GM06990 (cell line): ENCODE measurements around the gene AFF3.

ENCODE experiments used
- DNase-seq: peaks from one replicate; pipeline ENCODE4 v3.0.0-alpha.2; 2011; ENCODE audit not compliant: insufficient read length; ENCODE audit errors: extremely low read depth
- H3K27me3 ChIP-seq: replicated peaks from 2 replicates; pipeline ENCODE4 v1.6.0; 2011; ENCODE audit warnings: low read length; ENCODE audit not compliant: control insufficient read depth, insufficient read depth
- H3K36me3 ChIP-seq: 2 replicates; pipeline ENCODE4 v1.5.1; 2011; ENCODE audit warnings: low read length; ENCODE audit not compliant: control insufficient read depth, insufficient read depth
- H3K4me3 ChIP-seq: replicated peaks from 2 replicates; pipeline ENCODE4 v1.5.1; 2011; ENCODE audit warnings: low read depth, mild to moderate bottlenecking, control low read depth, low read length
- CTCF ChIP-seq: IDR thresholded peaks from 2 replicates; pipeline ENCODE4 v1.5.1; 2011; ENCODE audit warnings: low read length, control low read depth, mild to moderate bottlenecking, inconsistent platforms; ENCODE audit not compliant: insufficient read depth, poor library complexity, severe bottlenecking

The AFF3 gene

GRCh38 chr2:99977966-99978365 lies 164.4 kb downstream of the AFF3 start:
- H3K27me3 ChIP-seq, result no peaks in the 10 kb centered on the region; the same call in 1 of the 2 replicates
- no peak for DNase-seq
- no peak overlapping the region for H3K4me3 ChIP-seq
- H3K36me3 ChIP-seq, result no peaks in the 10 kb centered on the region
- TF ChIP-seq CTCF, result no peak

- no peak for TF ChIP-seq CTCF
- no peak overlapping the region for H3K4me3 ChIP-seq
- no peaks in the 10 kb centered on the region for H3K27me3 ChIP-seq
- H3K36me3 ChIP-seq, result no peaks in the 10 kb centered on the region
- no peak for DNase-seq
These were observed 167.0 kb downstream of the AFF3 start for GRCh38 chr2:99975386-99975785.

- DNase-seq, result no peak
- no peaks in the 10 kb centered on the region for H3K36me3 ChIP-seq
- H3K4me3 ChIP-seq, result no peak overlapping the region
- no peak for TF ChIP-seq CTCF
- no peaks in the 10 kb centered on the region for H3K27me3 ChIP-seq
These were observed 167.6 kb downstream of the AFF3 start for GRCh38 chr2:99974682-99975375.

- TF ChIP-seq CTCF, result no peak
- H3K36me3 ChIP-seq, result no peaks in the 10 kb centered on the region
- no peak overlapping the region for H3K4me3 ChIP-seq
- DNase-seq, result peak; percentile 43
- H3K27me3 ChIP-seq, result no peaks in the 10 kb centered on the region
These were observed 168.1 kb downstream of the AFF3 start for GRCh38 chr2:99974275-99974674.

GRCh38 chr2:99971326-99971900 lies 171.0 kb downstream of the AFF3 start:
- TF ChIP-seq CTCF, result no peak
- H3K36me3 ChIP-seq, result no peaks in the 10 kb centered on the region
- DNase-seq, result no peak
- no peaks in the 10 kb centered on the region for H3K27me3 ChIP-seq
- H3K4me3 ChIP-seq, result no peak overlapping the region
